IMR-90 (cell line): Measurements from ENCODE around the gene PAM16. TPM values are rescaled to one million over a fixed set of nuclear protein-coding genes. Genes with fewer than 3 reads are reported as not detected.

Source experiments
- ELK1 ChIP-seq: fragments of 150-350 bp; IDR thresholded peaks from 2 replicates; pipeline ENCODE4 v1.6.1; 2016; ENCODE audit warnings: low read depth, mild to moderate bottlenecking, low read length, moderate library complexity, borderline replicate concordance
- MXI1 ChIP-seq: IDR thresholded peaks from 2 replicates; pipeline ENCODE4 v1.6.1; 2012; ENCODE audit warnings: low read depth, mild to moderate bottlenecking, low read length, moderate library complexity, borderline replicate concordance
- polyA plus RNA-seq, 3 experiments: library from polyadenylated mRNA; depleted of rRNA; stranded (reverse); fragments of >200 nt; gene quantifications; 2 replicates each; pipeline ENCODE4 v1.2.3, GENCODE V29; 2012; ENCODE audit warnings: low replicate concordance in 1 of 3
- total RNA-seq: library from RNA; depleted of rRNA; stranded (reverse); fragments of >200 nt; gene quantifications from 2 replicates; pipeline ENCODE4 v1.2.3, GENCODE V29; 2012

Gene PAM16
- total and polyA plus RNA-seq, 2 of the 4 experiments (the other 2 are of a cell fraction), result 17.9 to 48.4 TPM

- TF ChIP-seq ELK1 (no peak), MXI1 (no peak)
Measured at GRCh38 chr16:4322121-4323052, 28.7 kb downstream of the PAM16 start (continued).
